GM13977 (cell line): ENCODE results near the gene SRCIN1.

Source experiments
- DNase-seq: peaks from one replicate; pipeline ENCODE4 v3.0.0; 2012; ENCODE audit warnings: low spot score
- in situ Hi-C: fragments of 300-500 bp; cut with MboI; formaldehyde crosslinking; loops from one replicate; pipeline ENCODE4 v1.12.0; 2022; ENCODE audit warnings: low sequenced_read_pairs, low pct_unique_long_range_greater_than_20kb, mixed read lengths, inconsistent platforms; ENCODE audit not compliant: unreplicated experiment
- TF ChIP-seq, protein P1 (sequence below): IDR thresholded peaks from 2 replicates; pipeline ENCODE4 v1.5.1; 2012; ENCODE audit warnings: mild to moderate bottlenecking, control low read depth; ENCODE audit not compliant: insufficient read depth; ENCODE audit errors: extremely low read depth, missing control alignments

The SRCIN1 gene

DNA sequence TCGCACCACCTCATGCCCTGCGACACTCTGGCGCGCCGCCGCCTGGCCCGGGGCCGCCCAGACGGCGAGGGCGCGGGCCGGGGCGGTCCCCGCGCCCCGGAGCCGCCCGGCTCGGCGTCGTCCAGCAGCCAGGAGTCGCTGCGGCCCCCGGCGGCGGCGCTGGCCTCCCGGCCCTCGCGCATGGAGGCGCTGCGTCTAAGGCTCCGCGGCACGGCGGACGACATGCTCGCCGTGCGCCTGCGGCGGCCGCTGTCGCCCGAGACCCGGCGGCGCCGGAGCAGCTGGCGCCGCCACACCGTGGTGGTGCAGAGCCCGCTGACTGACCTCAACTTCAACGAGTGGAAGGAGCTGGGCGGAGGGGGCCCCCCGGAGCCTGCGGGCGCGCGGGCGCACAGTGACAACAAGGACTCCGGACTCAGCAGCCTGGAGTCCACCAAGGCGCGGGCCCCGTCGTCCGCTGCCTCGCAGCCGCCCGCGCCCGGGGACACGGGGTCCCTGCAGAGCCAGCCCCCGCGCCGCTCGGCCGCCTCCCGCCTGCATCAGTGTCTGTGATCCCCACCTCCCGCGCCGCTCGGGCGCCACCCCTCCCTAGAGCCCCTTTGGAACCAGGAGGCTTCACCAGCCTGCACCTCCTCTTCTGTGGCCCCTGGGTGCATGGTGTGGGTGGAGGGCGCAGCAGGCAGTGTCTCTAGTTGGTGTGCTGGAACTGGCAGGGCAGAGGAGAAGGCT, 95.2 kb downstream of the SRCIN1 start:
- peak; percentile 62 for DNase-seq
- in situ Hi-C loops: no loop called here
- TF ChIP-seq, protein P1, sequence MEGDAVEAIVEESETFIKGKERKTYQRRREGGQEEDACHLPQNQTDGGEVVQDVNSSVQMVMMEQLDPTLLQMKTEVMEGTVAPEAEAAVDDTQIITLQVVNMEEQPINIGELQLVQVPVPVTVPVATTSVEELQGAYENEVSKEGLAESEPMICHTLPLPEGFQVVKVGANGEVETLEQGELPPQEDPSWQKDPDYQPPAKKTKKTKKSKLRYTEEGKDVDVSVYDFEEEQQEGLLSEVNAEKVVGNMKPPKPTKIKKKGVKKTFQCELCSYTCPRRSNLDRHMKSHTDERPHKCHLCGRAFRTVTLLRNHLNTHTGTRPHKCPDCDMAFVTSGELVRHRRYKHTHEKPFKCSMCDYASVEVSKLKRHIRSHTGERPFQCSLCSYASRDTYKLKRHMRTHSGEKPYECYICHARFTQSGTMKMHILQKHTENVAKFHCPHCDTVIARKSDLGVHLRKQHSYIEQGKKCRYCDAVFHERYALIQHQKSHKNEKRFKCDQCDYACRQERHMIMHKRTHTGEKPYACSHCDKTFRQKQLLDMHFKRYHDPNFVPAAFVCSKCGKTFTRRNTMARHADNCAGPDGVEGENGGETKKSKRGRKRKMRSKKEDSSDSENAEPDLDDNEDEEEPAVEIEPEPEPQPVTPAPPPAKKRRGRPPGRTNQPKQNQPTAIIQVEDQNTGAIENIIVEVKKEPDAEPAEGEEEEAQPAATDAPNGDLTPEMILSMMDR: peak; percentile 11

GRCh38 chr17:38509772-38510420, 95.9 kb downstream of the SRCIN1 start:
- TF ChIP-seq, protein P1: no peak
- in situ Hi-C loops: no loop called here
- peak; percentile 34 for DNase-seq

DNA sequence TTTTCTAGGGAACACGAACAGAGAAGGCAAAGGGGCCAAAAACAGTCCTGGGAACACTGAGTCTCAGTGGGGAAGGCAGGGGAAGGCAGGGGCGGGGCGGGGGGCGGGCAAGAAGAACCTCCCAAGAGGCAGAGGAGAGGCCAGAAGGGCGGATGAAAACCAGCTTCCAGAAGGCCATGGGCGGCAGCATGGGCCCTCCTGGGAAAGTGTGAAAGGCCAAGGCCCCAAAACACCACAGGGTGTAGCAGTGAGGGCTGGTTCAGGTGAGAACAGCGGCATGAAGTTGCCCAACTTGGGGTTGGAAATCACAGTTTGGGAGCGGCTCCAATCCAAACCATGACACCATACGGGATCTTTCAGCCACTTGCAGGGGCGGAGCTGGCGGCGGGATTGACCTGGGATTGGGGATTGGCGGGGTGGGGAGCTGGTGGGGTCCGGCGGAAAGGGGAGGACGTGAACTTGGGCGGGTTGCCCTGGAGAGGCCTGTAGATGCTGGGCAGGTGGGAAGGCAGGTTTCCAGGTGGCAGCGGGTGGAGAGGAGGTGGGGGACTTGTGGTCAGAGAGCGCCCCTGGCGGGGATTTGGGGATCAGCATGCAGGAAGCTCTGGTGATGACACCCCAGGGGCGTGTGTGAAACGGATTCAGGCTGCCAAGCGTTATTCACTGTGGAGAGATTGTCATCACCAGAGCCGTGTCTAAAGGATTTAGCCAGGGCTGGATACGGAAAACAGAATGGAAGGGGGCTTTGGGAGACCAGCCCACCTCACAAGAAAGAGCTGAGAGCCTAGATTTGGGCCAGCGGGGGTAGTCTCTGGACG, 96.6 kb downstream of the SRCIN1 start:
- peak; percentile 92 for DNase-seq
- in situ Hi-C loops: no loop called here
- TF ChIP-seq, protein P1: peak; percentile 77

GRCh38 chr17:38508570-38508950, 97.2 kb downstream of the SRCIN1 start:
- in situ Hi-C loops: no loop called here

GRCh38 chr17:38507921-38508569, 97.7 kb downstream of the SRCIN1 start:
- peak; percentile 7 for DNase-seq
- in situ Hi-C loops: no loop called here
- TF ChIP-seq, protein P1: no peak

More at GRCh38 chr17:38508570-38508950, 97.2 kb downstream of the SRCIN1 start:
- peak; percentile 8 for DNase-seq
- TF ChIP-seq, protein P1: no peak

GRCh38 chr17:38507436-38507835, 98.3 kb downstream of the SRCIN1 start:
- in situ Hi-C loops: no loop called here
- DNase-seq: no peak
- TF ChIP-seq, protein P1: no peak
